ENCODE data around the gene KRTAP9-2.

- TF ChIP-seq CTCF (optimal IDR thresholded peaks at IDR 0.05 in 1 of 3, IDR thresholded peaks at IDR 0.05 in 1 of 3, conservative IDR thresholded peaks at IDR 0.05 in 1 of 3; ENCODE audit: extremely low read depth in 1 of 3, insufficient read depth in 2 of 3, low read length in 3 of 3) (no peak), EZH2 (IDR thresholded peaks at IDR 0.05; ENCODE audit: low read length) (no peak)
Measured at GRCh38 chr17:41254861-41255260, 28.4 kb downstream of the KRTAP9-2 start.

Data from keratinocyte (primary cell).